Naive thymus-derived CD4-positive, alpha-beta T cell (primary cell): ENCODE results near the gene TOMM40L. TPM values are rescaled to one million over a fixed set of nuclear protein-coding genes. Genes with fewer than 3 reads are reported as not detected.

Source experiments
- ATAC-seq: fragments of 150-1000 bp; cut with Tn5 transposase; 2 replicates; pipeline ENCODE4 v1.10.0; 2021; ENCODE audit warnings: mild to moderate bottlenecking, moderate library complexity
- CTCF ChIA-PET: fragments of 350-600 bp; sonication (Branson Sonifier 250); formaldehyde crosslinking; loops from one replicate; lab custom pipeline; 2021; ENCODE audit warnings: antibody characterized with exemption; lab: Charles Lee
- POLR2A ChIA-PET: fragments of 350-600 bp; sonication (Branson Sonifier 250); formaldehyde crosslinking; loops from one replicate; lab custom pipeline; 2021; ENCODE audit warnings: antibody characterized with exemption, inconsistent platforms; lab: Charles Lee
- DNase-seq, 9 donors: peaks; one replicate each; pipeline versions ENCODE4 v3.0.0 to v3.0.0-alpha.2; 2020 to 2022; ENCODE audit warnings: mixed read lengths in 1 of 9
- H3K27ac ChIP-seq: one replicate; pipeline ENCODE4 v1.7.0; 2013; ENCODE audit warnings: mild to moderate bottlenecking, low read depth, low read length, moderate library complexity
- H3K27me3 ChIP-seq, 2 donors: one replicate each; pipeline ENCODE4 v1.7.0; 2013; ENCODE audit warnings: low read length in 2 of 2, mild to moderate bottlenecking in 2 of 2, moderate library complexity in 2 of 2; ENCODE audit not compliant: control insufficient read depth in 2 of 2, insufficient read depth in 2 of 2
- H3K36me3 ChIP-seq, 3 experiments: 1 replicate in 2 of 3; 2 replicates in 1 of 3; pipeline ENCODE4 v1.7.0; 2013; ENCODE audit warnings: low read length in 3 of 3, mild to moderate bottlenecking in 3 of 3, moderate library complexity in 1 of 3; ENCODE audit not compliant: insufficient read depth in 3 of 3, control insufficient read depth in 2 of 3
- H3K4me1 ChIP-seq, 2 donors: one replicate each; pipeline ENCODE4 v1.7.0; 2013; ENCODE audit warnings: low read length in 2 of 2, mild to moderate bottlenecking in 2 of 2, moderate library complexity in 1 of 2; ENCODE audit not compliant: control insufficient read depth in 2 of 2, insufficient read depth in 2 of 2
- H3K4me3 ChIP-seq: 2 replicates; pipeline ENCODE4 v1.7.0; 2013; ENCODE audit warnings: mild to moderate bottlenecking, low read length
- H3K9me3 ChIP-seq, 3 experiments: 1 replicate in 2 of 3; 2 replicates in 1 of 3; pipeline ENCODE4 v1.7.0; 2013; ENCODE audit warnings: low read length in 3 of 3; ENCODE audit not compliant: control insufficient read depth in 2 of 3
- H3K27ac Mint-ChIP-seq, 9 donors: one replicate each; pipeline ENCODE4 v1.8.0; 2020 to 2022; ENCODE audit warnings: mixed read lengths in 9 of 9, mild to moderate bottlenecking in 8 of 9, moderate library complexity in 5 of 9, inconsistent platforms in 2 of 9
- H3K27me3 Mint-ChIP-seq, 5 donors: one replicate each; pipeline ENCODE4 v1.8.0; 2021 to 2022; ENCODE audit warnings: mixed read lengths in 5 of 5, mild to moderate bottlenecking in 1 of 5
- H3K36me3 Mint-ChIP-seq, 5 donors: one replicate each; pipeline ENCODE4 v1.8.0; 2020 to 2022; ENCODE audit warnings: mixed read lengths in 5 of 5, mild to moderate bottlenecking in 3 of 5, inconsistent platforms in 1 of 5
- H3K4me1 Mint-ChIP-seq, 7 donors: one replicate each; pipeline ENCODE4 v1.8.0; 2020 to 2022; ENCODE audit warnings: mixed read lengths in 7 of 7, mild to moderate bottlenecking in 3 of 7, inconsistent platforms in 1 of 7
- H3K4me3 Mint-ChIP-seq, 10 donors: one replicate each; pipeline ENCODE4 v1.8.0; 2020 to 2022; ENCODE audit warnings: mild to moderate bottlenecking in 10 of 10, mixed read lengths in 10 of 10, moderate library complexity in 6 of 10, inconsistent platforms in 2 of 10
- H3K9me3 Mint-ChIP-seq, 11 donors: one replicate each; pipeline ENCODE4 v1.8.0; 2020 to 2022; ENCODE audit warnings: mixed read lengths in 11 of 11, mild to moderate bottlenecking in 4 of 11, inconsistent platforms in 1 of 11, moderate library complexity in 1 of 11
- intact Hi-C, 2 donors: fragments of 100-400 bp; cut with micrococcal nuclease; formaldehyde crosslinking; loops; one replicate each; pipeline ENCODE4 v1.15.1; 2023
- microRNA-seq: library from miRNA; unstranded; fragments of <30 nt; microRNA quantifications from one replicate; pipeline ENCODE4 v1.2.0, GENCODE V29; 2022; ENCODE audit warnings: borderline microRNAs expressed
- polyA plus RNA-seq, 2 donors: library from polyadenylated mRNA; unstranded; fragments of 300-500 nt; fragmentation: Illumina TruSeq; gene quantifications; one replicate each; pipeline ENCODE4 v1.2.3, GENCODE V29; 2021
- total RNA-seq, 6 experiments: library from RNA in 5 of 6; stranded (reverse) in 5 of 6; gene quantifications; 1 replicate in 5 of 6; 2 replicates in 1 of 6; pipeline ENCODE4 v1.2.3 and lab custom pipeline; 2021 to 2026

The TOMM40L gene
- total and polyA plus RNA-seq, 7 experiments from 2014 or later, result 6.0 to 24.3 (median 10.1) TPM

- DNase-seq, result no peak
- no peak for ATAC-seq
- no peak overlapping the region for H3K4me3 Mint-ChIP-seq
- no peak overlapping the region for H3K4me3 ChIP-seq
- H3K36me3 ChIP-seq, result no peaks in the 10 kb centered on the region
- CTCF ChIA-PET, result no interaction called here
- no peaks in the 10 kb centered on the region for H3K4me1 ChIP-seq
- peaks cover 0 to 38% (median 6%) of the 10 kb centered on the region in 5 donors for H3K27me3 Mint-ChIP-seq
- intact Hi-C loops, result no loop called here
- H3K27ac Mint-ChIP-seq, result no peak overlapping the region
- H3K27me3 ChIP-seq, result no peaks in the 10 kb centered on the region
- no peaks in the 10 kb centered on the region for H3K9me3 Mint-ChIP-seq
- POLR2A ChIA-PET, result no interaction called here
- H3K36me3 Mint-ChIP-seq, result peaks cover 0 to 4% (median 0%) of the 10 kb centered on the region in 5 donors
- no peaks in the 10 kb centered on the region for H3K9me3 ChIP-seq
- H3K4me1 Mint-ChIP-seq, result no peaks in the 10 kb centered on the region
- no peak overlapping the region for H3K27ac ChIP-seq
Observed at GRCh38 chr1:161274874-161275273, 49.0 kb downstream of the TOMM40L start.

Small RNA genes within 50 kb of the gene (microRNA-seq; reads per million reads assigned to microRNA genes)
- gene MIR5187, result not detected

Other genes starting within 250 kb of the TOMM40L start
- gene F11R, start 204.9 kb upstream of the TOMM40L start, total RNA-seq, result 10 to 100 TPM; 11.3 to 23.7 (median 16.5) TPM
- gene F11R, start 204.9 kb upstream of the TOMM40L start, polyA plus RNA-seq, result 10 to 100 TPM; 12.7 to 14.4 TPM
- 10 to 100 TPM; 49.8 to 84.0 (median 58.2) TPM for gene TSTD1, start 187.1 kb upstream of the TOMM40L start, total RNA-seq
- 100 to 1,000 TPM; 349 to 494 TPM for gene TSTD1, start 187.1 kb upstream of the TOMM40L start, polyA plus RNA-seq
- gene USF1, start 180.1 kb upstream of the TOMM40L start, total RNA-seq, result 100 to 1,000 TPM in 1 of 5 experiments, 10 to 100 TPM in 4; 71.6 to 115 (median 91.7) TPM
- gene USF1, start 180.1 kb upstream of the TOMM40L start, polyA plus RNA-seq, result 1 to 10 TPM; 3.9 to 5.5 TPM
- 100 to 1,000 TPM; 152 to 291 (median 235) TPM for gene ARHGAP30, start 156.2 kb upstream of the TOMM40L start, total RNA-seq
- gene ARHGAP30, start 156.2 kb upstream of the TOMM40L start, polyA plus RNA-seq, result 100 to 1,000 TPM; 128 to 258 TPM
- gene NECTIN4, start 136.5 kb upstream of the TOMM40L start, total RNA-seq, result not detected
- not detected for gene NECTIN4, start 136.5 kb upstream of the TOMM40L start, polyA plus RNA-seq
- 1 to 10 TPM in 1 of 5 experiments, under 1 TPM in 1, not detected in 3; 0.40 to 1.1 TPM for gene KLHDC9, start 127.7 kb upstream of the TOMM40L start, total RNA-seq
- gene KLHDC9, start 127.7 kb upstream of the TOMM40L start, polyA plus RNA-seq, result under 1 TPM in 1 of 2 donors, not detected in 1; 0.74 TPM
- 10 to 100 TPM; 32.0 to 67.9 (median 34.0) TPM for gene PFDN2, start 108.0 kb upstream of the TOMM40L start, total RNA-seq
- gene PFDN2, start 108.0 kb upstream of the TOMM40L start, polyA plus RNA-seq, result 10 to 100 TPM; 66.6 to 84.0 TPM
- 10 to 100 TPM; 23.3 to 49.6 (median 41.8) TPM for gene NIT1, start 108.0 kb upstream of the TOMM40L start, total RNA-seq
- 10 to 100 TPM; 14.1 to 28.4 TPM for gene NIT1, start 108.0 kb upstream of the TOMM40L start, polyA plus RNA-seq
- 10 to 100 TPM; 34.3 to 43.0 (median 36.0) TPM for gene DEDD, start 93.4 kb upstream of the TOMM40L start, total RNA-seq
- 10 to 100 TPM; 34.0 to 48.7 TPM for gene DEDD, start 93.4 kb upstream of the TOMM40L start, polyA plus RNA-seq
- 100 to 1,000 TPM in 2 of 5 experiments, 10 to 100 TPM in 3; 83.7 to 116 (median 98.9) TPM for gene UFC1, start 72.1 kb upstream of the TOMM40L start, total RNA-seq
- gene UFC1, start 72.1 kb upstream of the TOMM40L start, polyA plus RNA-seq, result 100 to 1,000 TPM; 129 to 132 TPM
- 10 to 100 TPM; 36.0 to 66.0 (median 38.6) TPM for gene USP21, start 66.6 kb upstream of the TOMM40L start, total RNA-seq
- gene USP21, start 66.6 kb upstream of the TOMM40L start, polyA plus RNA-seq, result 10 to 100 TPM; 15.2 to 35.0 TPM
- 10 to 100 TPM; 39.7 to 76.2 (median 43.4) TPM for gene PPOX, start 59.6 kb upstream of the TOMM40L start, total RNA-seq
- 10 to 100 TPM; 20.1 to 22.9 TPM for gene PPOX, start 59.6 kb upstream of the TOMM40L start, polyA plus RNA-seq
- gene B4GALT3, start 48.6 kb upstream of the TOMM40L start, total RNA-seq, result 10 to 100 TPM; 40.5 to 83.7 (median 54.3) TPM
- gene B4GALT3, start 48.6 kb upstream of the TOMM40L start, polyA plus RNA-seq, result 10 to 100 TPM; 36.2 to 52.5 TPM
- gene ADAMTS4, start 27.0 kb upstream of the TOMM40L start, total RNA-seq, result 1 to 10 TPM in 4 of 5 experiments, under 1 TPM in 1; 0.70 to 3.3 (median 1.6) TPM
- under 1 TPM; 0.21 to 0.38 TPM for gene ADAMTS4, start 27.0 kb upstream of the TOMM40L start, polyA plus RNA-seq
- gene NDUFS2, start 23.7 kb upstream of the TOMM40L start, total RNA-seq, result 100 to 1,000 TPM in 2 of 5 experiments, 10 to 100 TPM in 3; 64.1 to 131 (median 85.3) TPM
- 100 to 1,000 TPM in 1 of 2 donors, 10 to 100 TPM in 1; 94.6 to 102 TPM for gene NDUFS2, start 23.7 kb upstream of the TOMM40L start, polyA plus RNA-seq
- gene FCER1G, start 10.8 kb upstream of the TOMM40L start, total RNA-seq, result 100 to 1,000 TPM in 1 of 5 experiments, 10 to 100 TPM in 3, 1 to 10 TPM in 1; 2.6 to 171 (median 14.5) TPM
- 1 to 10 TPM; 2.7 to 5.1 TPM for gene FCER1G, start 10.8 kb upstream of the TOMM40L start, polyA plus RNA-seq
- gene APOA2, start 2.4 kb upstream of the TOMM40L start, total RNA-seq, result not detected
- not detected for gene APOA2, start 2.4 kb upstream of the TOMM40L start, polyA plus RNA-seq
- not detected for gene NR1I3, start 12.1 kb downstream of the TOMM40L start, total RNA-seq
- gene NR1I3, start 12.1 kb downstream of the TOMM40L start, polyA plus RNA-seq, result not detected
- not detected for gene PCP4L1, start 32.7 kb downstream of the TOMM40L start, total RNA-seq
- gene PCP4L1, start 32.7 kb downstream of the TOMM40L start, polyA plus RNA-seq, result under 1 TPM in 1 of 2 donors, not detected in 1; 0.15 TPM
- 10 to 100 TPM in 2 of 5 experiments, 1 to 10 TPM in 3; 2.3 to 12.4 (median 6.2) TPM for gene MPZ, start 83.9 kb downstream of the TOMM40L start, total RNA-seq
- gene MPZ, start 83.9 kb downstream of the TOMM40L start, polyA plus RNA-seq, result not detected
- gene SDHC, start 88.3 kb downstream of the TOMM40L start, total RNA-seq, result 100 to 1,000 TPM in 3 of 5 experiments, 10 to 100 TPM in 2; 66.3 to 174 (median 106) TPM
- gene SDHC, start 88.3 kb downstream of the TOMM40L start, polyA plus RNA-seq, result 100 to 1,000 TPM; 201 to 274 TPM
- not detected for gene CFAP126, start 141.8 kb downstream of the TOMM40L start, total RNA-seq
- not detected for gene CFAP126, start 141.8 kb downstream of the TOMM40L start, polyA plus RNA-seq